HepG2 (cell line): ENCODE data around the gene IGFBP6. TPM values are rescaled to one million over a fixed set of nuclear protein-coding genes. Genes with fewer than 3 reads are reported as not detected.
A peak's percentile ranks its signal among the peaks of the same experiment; 100 is the strongest.

Experiments used
- ARNT ChIP-seq: fragments of 450-650 bp; IDR thresholded peaks from 2 replicates; pipeline ENCODE4 v1.6.1; 2017
- BORCS8-MEF2B ChIP-seq: sonication (generic); formaldehyde crosslinking; IDR thresholded peaks from 2 replicates; pipeline ENCODE4 v1.8.0; 2022; ENCODE audit warnings: mild to moderate bottlenecking, missing genetic modification reagents
- BRCA1 ChIP-seq: sonication (generic); formaldehyde crosslinking; IDR thresholded peaks from 2 replicates; pipeline ENCODE4 v1.4.0; 2020; ENCODE audit warnings: missing genetic modification reagents
- DNMT1 ChIP-seq: sonication (generic); formaldehyde crosslinking; IDR thresholded peaks from 2 replicates; pipeline ENCODE4 v1.5.1; 2020; ENCODE audit warnings: mild to moderate bottlenecking, missing genetic modification reagents
- ELF4 ChIP-seq: sonication (generic); formaldehyde crosslinking; IDR thresholded peaks from 2 replicates; pipeline ENCODE4 v1.5.0; 2020; ENCODE audit warnings: missing genetic modification reagents, mild to moderate bottlenecking, moderate library complexity, borderline replicate concordance
- MZF1 ChIP-seq: sonication (generic); formaldehyde crosslinking; IDR thresholded peaks from 2 replicates; pipeline ENCODE4 v1.8.1; 2023; ENCODE audit warnings: mild to moderate bottlenecking, missing genetic modification reagents, borderline replicate concordance
- PHF8 ChIP-seq: sonication (generic); formaldehyde crosslinking; IDR thresholded peaks from 2 replicates; pipeline ENCODE4 v1.5.0; 2020; ENCODE audit warnings: missing genetic modification reagents
- RAD51 ChIP-seq: fragments of 450-650 bp; IDR thresholded peaks from 2 replicates; pipeline ENCODE4 v1.6.1; 2016; ENCODE audit warnings: borderline replicate concordance
- RARA ChIP-seq: IDR thresholded peaks from 2 replicates; pipeline ENCODE4 v1.6.1; 2016; ENCODE audit warnings: missing genetic modification reagents, missing compliant biosample characterization
- SRSF1 ChIP-seq: fragments of 200-400 bp; formaldehyde crosslinking; optimal IDR thresholded peaks from 2 replicates; pipeline ENCODE3; 2017; ENCODE audit warnings: mild to moderate bottlenecking, low read depth, low read length, moderate library complexity
- ZC3H4 ChIP-seq: sonication (generic); formaldehyde crosslinking; IDR thresholded peaks from 2 replicates; pipeline ENCODE4 v1.4.0; 2020; ENCODE audit warnings: missing genetic modification reagents, borderline replicate concordance
- ZNF205 ChIP-seq: IDR thresholded peaks from 2 replicates; pipeline ENCODE4 v1.6.1; 2018; ENCODE audit warnings: missing biosample characterization, missing genetic modification reagents
- ZNF383 ChIP-seq: sonication (generic); formaldehyde crosslinking; IDR thresholded peaks from 2 replicates; pipeline ENCODE4 v1.4.0; 2020; ENCODE audit warnings: missing genetic modification reagents, mild to moderate bottlenecking, borderline replicate concordance
- ZNF570 ChIP-seq: sonication (generic); formaldehyde crosslinking; IDR thresholded peaks from 2 replicates; pipeline ENCODE4 v1.4.0; 2020; ENCODE audit warnings: mild to moderate bottlenecking, missing genetic modification reagents, borderline replicate concordance
- ZNF674 ChIP-seq: sonication (generic); formaldehyde crosslinking; IDR thresholded peaks from 2 replicates; pipeline ENCODE4 v1.5.0; 2020; ENCODE audit warnings: low read depth, mild to moderate bottlenecking, missing genetic modification reagents
- ZSCAN31 ChIP-seq: sonication (generic); formaldehyde crosslinking; IDR thresholded peaks from 2 replicates; pipeline ENCODE4 v1.5.0; 2020; ENCODE audit warnings: low read depth, mild to moderate bottlenecking, missing genetic modification reagents
- polyA plus RNA-seq, 8 experiments: library from polyadenylated mRNA; depleted of rRNA in 3 of 8; stranded (reverse) in 7 of 8; unstranded in 1 of 8; fragments of >200 nt; fragmentation: Illumina TruSeq in 4 of 8; extraction: Trizol in 4 of 8; gene quantifications; 2 replicates each; pipeline versions ENCODE4 v1.2.1 to v1.2.3, GENCODE V29; 2011 to 2016; ENCODE audit warnings: low read depth in 4 of 8, missing spikeins in 1 of 8, mixed read lengths in 1 of 8; ENCODE audit not compliant: insufficient read depth in 1 of 8
- total RNA-seq, 5 experiments: library from RNA; depleted of rRNA; stranded (reverse); fragments of >200 nt; fragmentation: Illumina TruSeq; extraction: Trizol; gene quantifications; 2 replicates each; pipeline ENCODE4 v1.2.3, GENCODE V29; 2016; ENCODE audit warnings: low read depth in 1 of 5
- TF ChIP-seq, protein P1 (sequence below): sonication (generic); formaldehyde crosslinking; conservative IDR thresholded peaks from 2 replicates; pipeline ENCODE4 v1.4.0; 2020; ENCODE audit warnings: missing genetic modification reagents
- TF ChIP-seq, protein P2 (sequence below): sonication (generic); formaldehyde crosslinking; IDR thresholded peaks from 2 replicates; pipeline ENCODE4 v1.4.0; 2020; ENCODE audit warnings: missing genetic modification reagents
- TF ChIP-seq, protein P3 (sequence below): sonication (generic); formaldehyde crosslinking; IDR thresholded peaks from 2 replicates; pipeline ENCODE4 v1.4.0; 2020; ENCODE audit warnings: missing genetic modification reagents, borderline replicate concordance
- TF ChIP-seq, protein P4 (sequence below): sonication (generic); formaldehyde crosslinking; IDR thresholded peaks from 2 replicates; pipeline ENCODE4 v1.4.0; 2020; ENCODE audit warnings: mild to moderate bottlenecking, low read depth, missing genetic modification reagents
- TF ChIP-seq, protein P5 (sequence below): sonication (generic); IDR thresholded peaks from 2 replicates; pipeline ENCODE4 v1.6.1; 2016; ENCODE audit warnings: low read depth, borderline replicate concordance

IGFBP6 gene
- total and polyA plus RNA-seq, 2 of the 13 experiments (the other 11 are each of a cell fraction or from before 2014, with no cell fraction given): 3.9 to 25.2 TPM

DNA sequence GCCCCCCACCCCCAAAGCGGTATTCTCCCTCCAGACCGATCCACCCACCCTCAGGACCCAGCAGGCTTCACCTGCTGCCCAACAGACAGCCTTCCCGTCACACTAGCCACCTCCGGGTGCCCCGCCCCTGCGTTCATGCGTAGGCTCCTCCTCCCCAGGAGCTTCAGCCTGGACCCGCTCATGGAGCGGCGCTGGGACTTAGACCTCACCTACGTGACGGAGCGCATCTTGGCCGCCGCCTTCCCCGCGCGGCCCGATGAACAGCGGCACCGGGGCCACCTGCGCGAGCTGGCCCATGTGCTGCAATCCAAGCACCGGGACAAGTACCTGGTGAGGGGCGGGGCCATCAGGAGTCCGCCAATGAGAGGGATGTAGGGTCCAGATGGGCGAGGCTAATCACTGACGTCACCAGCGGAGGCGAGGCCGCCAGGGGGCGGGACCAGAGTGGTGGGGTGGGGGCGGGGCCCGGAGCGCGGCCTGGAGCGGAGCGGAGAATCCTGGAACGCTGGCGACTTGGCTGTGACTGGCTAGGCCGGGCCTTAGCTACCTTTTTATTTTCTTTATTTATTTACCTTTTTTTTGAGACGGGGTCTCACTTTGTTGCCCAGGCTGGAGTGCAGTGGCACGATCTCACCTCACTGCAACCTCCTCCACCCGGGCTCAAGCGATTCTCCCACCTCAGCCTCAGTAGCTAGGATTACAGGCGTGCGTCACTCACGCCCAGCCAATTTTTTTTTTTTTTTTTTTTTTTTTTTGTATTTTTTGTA lies 43.2 kb upstream of the IGFBP6 start (continued):
- TF ChIP-seq, protein P1, sequence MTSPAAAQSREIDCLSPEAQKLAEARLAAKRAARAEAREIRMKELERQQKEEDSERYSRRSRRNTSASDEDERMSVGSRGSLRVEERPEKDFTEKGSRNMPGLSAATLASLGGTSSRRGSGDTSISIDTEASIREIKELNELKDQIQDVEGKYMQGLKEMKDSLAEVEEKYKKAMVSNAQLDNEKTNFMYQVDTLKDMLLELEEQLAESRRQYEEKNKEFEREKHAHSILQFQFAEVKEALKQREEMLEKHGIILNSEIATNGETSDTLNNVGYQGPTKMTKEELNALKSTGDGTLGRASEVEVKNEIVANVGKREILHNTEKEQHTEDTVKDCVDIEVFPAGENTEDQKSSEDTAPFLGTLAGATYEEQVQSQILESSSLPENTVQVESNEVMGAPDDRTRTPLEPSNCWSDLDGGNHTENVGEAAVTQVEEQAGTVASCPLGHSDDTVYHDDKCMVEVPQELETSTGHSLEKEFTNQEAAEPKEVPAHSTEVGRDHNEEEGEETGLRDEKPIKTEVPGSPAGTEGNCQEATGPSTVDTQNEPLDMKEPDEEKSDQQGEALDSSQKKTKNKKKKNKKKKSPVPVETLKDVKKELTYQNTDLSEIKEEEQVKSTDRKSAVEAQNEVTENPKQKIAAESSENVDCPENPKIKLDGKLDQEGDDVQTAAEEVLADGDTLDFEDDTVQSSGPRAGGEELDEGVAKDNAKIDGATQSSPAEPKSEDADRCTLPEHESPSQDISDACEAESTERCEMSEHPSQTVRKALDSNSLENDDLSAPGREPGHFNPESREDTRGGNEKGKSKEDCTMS (CRISPR knock-in tag): no peak
- no peak for TF ChIP-seq RARA
- TF ChIP-seq ZNF205 (CRISPR knock-in tag): no peak
- TF ChIP-seq SRSF1: no peak
- TF ChIP-seq BRCA1 (CRISPR knock-in tag): no peak
- TF ChIP-seq RAD51: no peak
- no peak for TF ChIP-seq ZNF383 (CRISPR knock-in tag)
- TF ChIP-seq ELF4 (CRISPR knock-in tag): no peak
- no peak for TF ChIP-seq BORCS8-MEF2B
- no peak for TF ChIP-seq MZF1 (CRISPR knock-in tag)
- TF ChIP-seq DNMT1 (CRISPR knock-in tag): no peak
- TF ChIP-seq, protein P2, sequence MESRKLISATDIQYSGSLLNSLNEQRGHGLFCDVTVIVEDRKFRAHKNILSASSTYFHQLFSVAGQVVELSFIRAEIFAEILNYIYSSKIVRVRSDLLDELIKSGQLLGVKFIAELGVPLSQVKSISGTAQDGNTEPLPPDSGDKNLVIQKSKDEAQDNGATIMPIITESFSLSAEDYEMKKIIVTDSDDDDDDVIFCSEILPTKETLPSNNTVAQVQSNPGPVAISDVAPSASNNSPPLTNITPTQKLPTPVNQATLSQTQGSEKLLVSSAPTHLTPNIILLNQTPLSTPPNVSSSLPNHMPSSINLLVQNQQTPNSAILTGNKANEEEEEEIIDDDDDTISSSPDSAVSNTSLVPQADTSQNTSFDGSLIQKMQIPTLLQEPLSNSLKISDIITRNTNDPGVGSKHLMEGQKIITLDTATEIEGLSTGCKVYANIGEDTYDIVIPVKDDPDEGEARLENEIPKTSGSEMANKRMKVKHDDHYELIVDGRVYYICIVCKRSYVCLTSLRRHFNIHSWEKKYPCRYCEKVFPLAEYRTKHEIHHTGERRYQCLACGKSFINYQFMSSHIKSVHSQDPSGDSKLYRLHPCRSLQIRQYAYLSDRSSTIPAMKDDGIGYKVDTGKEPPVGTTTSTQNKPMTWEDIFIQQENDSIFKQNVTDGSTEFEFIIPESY: peak; percentile 47; the same call in 1 of the 2 replicates
- peak; percentile 40; the same call in 1 of the 2 replicates for TF ChIP-seq PHF8 (CRISPR knock-in tag)
- no peak for TF ChIP-seq ARNT
- TF ChIP-seq ZNF674 (CRISPR knock-in tag): no peak
- no peak for TF ChIP-seq ZSCAN31 (CRISPR knock-in tag)
- no peak for TF ChIP-seq ZC3H4 (CRISPR knock-in tag)
- TF ChIP-seq, protein P3, sequence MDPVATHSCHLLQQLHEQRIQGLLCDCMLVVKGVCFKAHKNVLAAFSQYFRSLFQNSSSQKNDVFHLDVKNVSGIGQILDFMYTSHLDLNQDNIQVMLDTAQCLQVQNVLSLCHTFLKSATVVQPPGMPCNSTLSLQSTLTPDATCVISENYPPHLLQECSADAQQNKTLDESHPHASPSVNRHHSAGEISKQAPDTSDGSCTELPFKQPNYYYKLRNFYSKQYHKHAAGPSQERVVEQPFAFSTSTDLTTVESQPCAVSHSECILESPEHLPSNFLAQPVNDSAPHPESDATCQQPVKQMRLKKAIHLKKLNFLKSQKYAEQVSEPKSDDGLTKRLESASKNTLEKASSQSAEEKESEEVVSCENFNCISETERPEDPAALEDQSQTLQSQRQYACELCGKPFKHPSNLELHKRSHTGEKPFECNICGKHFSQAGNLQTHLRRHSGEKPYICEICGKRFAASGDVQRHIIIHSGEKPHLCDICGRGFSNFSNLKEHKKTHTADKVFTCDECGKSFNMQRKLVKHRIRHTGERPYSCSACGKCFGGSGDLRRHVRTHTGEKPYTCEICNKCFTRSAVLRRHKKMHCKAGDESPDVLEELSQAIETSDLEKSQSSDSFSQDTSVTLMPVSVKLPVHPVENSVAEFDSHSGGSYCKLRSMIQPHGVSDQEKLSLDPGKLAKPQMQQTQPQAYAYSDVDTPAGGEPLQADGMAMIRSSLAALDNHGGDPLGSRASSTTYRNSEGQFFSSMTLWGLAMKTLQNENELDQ (CRISPR knock-in tag): no peak
- TF ChIP-seq, protein P4, sequence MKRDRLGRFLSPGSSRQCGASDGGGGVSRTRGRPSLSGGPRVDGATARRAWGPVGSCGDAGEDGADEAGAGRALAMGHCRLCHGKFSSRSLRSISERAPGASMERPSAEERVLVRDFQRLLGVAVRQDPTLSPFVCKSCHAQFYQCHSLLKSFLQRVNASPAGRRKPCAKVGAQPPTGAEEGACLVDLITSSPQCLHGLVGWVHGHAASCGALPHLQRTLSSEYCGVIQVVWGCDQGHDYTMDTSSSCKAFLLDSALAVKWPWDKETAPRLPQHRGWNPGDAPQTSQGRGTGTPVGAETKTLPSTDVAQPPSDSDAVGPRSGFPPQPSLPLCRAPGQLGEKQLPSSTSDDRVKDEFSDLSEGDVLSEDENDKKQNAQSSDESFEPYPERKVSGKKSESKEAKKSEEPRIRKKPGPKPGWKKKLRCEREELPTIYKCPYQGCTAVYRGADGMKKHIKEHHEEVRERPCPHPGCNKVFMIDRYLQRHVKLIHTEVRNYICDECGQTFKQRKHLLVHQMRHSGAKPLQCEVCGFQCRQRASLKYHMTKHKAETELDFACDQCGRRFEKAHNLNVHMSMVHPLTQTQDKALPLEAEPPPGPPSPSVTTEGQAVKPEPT (CRISPR knock-in tag): no peak
- TF ChIP-seq, protein P5, sequence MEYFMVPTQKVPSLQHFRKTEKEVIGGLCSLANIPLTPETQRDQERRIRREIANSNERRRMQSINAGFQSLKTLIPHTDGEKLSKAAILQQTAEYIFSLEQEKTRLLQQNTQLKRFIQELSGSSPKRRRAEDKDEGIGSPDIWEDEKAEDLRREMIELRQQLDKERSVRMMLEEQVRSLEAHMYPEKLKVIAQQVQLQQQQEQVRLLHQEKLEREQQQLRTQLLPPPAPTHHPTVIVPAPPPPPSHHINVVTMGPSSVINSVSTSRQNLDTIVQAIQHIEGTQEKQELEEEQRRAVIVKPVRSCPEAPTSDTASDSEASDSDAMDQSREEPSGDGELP: no peak
- no peak for TF ChIP-seq ZNF570 (CRISPR knock-in tag)
